GM11168 (cell line): ENCODE results near the gene ATXN7L3B.
"Not testable (repeated sequence)": the region's sequence is repeated elsewhere in the genome, so short reads cannot be mapped to it uniquely, and the experiment has no call there.

Experiments
- in situ Hi-C: fragments of 300-500 bp; cut with MboI; formaldehyde crosslinking; loops from one replicate; pipeline ENCODE4 v1.12.0; 2022; ENCODE audit warnings: low sequenced_read_pairs; ENCODE audit not compliant: unreplicated experiment

ATXN7L3B gene, protein sequence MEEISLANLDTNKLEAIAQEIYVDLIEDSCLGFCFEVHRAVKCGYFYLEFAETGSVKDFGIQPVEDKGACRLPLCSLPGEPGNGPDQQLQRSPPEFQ

DNA sequence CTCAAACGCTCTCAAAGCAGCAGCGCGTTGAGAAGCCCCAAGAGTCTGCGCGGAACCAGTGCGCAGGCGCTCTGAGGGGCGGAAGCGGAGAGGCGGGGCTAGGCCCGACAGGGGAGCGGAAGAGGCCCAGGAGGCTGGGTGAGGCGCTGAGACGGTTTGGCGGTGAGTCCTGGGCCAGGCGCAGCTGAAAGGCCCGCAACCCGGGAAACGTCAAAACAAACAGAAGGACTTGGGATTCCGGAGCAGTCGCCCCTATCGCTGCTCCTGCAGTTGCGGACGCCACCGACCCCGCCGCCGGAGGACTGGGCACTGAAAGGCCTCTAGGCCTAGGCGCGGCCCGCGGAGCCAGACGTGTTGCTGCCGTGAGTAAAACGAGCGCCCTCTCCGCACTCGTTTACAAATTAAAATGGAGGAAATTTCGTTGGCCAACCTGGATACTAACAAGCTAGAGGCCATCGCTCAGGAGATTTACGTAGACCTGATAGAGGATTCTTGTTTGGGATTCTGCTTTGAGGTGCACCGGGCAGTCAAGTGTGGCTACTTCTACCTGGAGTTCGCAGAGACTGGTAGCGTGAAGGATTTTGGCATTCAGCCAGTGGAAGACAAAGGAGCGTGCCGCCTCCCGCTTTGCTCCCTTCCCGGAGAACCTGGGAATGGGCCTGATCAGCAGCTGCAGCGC lies at the start of gene ATXN7L3B:
ATXN7L3B (plus strand) TSS at position 129 of the 679 bp plus-strand sequence; CDS start at position 407, 278 bp downstream.
- in situ Hi-C loops, result loop anchor here (10.0 kb wide), 1 partner anchor 53 kb away; no protein-coding TSS in a partner anchor

DNA sequence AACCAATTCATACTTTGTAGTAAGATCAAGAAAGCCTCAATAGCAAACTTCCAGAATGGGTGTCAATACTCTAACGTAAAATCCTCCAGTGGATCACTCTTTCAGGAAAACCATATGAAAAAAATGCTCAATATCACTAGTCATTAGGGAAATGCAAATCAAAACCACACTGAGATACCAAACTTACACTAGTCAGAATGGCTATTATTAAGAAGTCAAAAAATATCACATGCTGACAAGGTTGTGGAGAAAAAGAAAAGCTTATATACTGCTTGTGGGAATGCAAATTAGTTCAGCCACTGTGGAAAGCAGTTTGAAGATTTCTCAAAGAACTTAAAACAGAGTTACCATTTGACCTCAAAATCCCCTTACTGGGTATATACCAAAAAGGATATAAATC lies 49.5 kb upstream of the ATXN7L3B start:
- in situ Hi-C loops, result loop anchor here (10.0 kb wide), 1 partner anchor 47 kb away; the partner anchor contains the start of gene ATXN7L3B

DNA sequence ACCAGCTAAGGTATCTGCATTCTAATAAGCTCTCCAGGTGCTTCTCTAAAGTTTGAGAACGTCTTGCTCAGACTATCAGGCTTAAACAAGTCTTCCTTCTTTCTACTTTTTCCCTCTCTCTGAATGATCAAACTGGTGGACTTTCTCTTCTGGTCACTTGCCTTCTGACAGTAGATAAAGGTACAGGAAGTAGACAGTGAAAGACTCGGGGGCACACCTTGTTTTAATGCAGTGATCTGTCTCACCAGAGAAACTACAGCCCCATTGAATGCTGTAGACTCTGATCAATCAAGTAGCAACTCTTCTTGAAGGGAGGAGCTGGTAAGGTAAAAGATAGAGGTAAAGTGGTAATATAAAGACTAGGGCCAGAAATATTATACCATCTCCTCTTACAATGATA lies 48.1 kb upstream of the ATXN7L3B start:
- in situ Hi-C loops, result loop anchor here (10.0 kb wide), 1 partner anchor 45 kb away; the partner anchor contains the start of gene ATXN7L3B

DNA sequence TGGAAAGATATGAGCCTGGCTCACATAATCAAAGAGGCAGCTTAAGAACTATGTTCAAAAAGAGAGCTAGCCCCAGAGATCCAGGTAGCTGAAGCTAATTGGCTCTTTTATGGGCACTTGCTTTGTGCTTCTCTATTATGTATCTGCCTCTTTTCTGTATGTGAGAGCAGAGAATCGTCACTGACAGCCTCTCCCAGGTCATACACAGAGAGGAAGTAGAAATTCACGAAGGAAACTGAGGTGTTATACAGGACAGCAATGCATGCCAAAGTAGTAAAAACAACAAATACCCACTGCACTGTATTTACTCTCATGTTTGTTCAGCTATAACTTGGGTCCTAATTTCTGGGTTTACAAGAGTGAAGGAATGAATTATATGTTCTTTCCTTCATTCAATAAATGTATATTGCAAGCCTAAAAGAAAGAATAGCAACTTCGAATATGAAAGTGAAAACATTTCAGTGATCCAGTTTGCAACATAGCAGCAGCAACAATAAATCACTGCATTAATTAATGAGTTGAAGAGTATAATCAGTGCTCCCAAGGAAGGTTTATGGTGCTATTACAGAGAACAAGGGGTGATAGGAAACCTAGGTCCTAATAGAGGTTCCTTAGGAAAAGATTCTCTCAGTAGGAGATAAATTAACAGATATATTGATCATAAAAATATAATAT lies 47.1 kb upstream of the ATXN7L3B start:
- in situ Hi-C loops, result no loop called here

DNA sequence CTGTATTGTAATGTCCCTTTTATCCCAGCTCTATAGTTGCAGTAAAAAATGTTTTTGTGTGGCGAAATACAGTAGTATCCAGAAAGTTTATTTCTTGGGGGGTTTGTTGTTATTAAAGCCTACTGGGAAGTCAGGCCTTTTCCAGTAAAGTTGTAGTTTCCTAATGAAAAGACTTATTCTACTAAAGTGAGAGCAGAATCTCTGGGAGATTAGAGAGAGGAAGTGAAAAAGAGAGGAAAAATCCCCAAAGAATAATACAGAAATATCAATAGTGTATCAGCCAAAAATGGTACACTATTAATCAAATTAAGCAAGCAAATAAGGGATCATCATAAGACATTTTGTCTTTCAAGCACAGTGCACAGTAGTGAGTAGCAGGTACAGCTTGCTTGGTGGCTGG lies 46.3 kb upstream of the ATXN7L3B start:
- in situ Hi-C loops, result no loop called here

DNA sequence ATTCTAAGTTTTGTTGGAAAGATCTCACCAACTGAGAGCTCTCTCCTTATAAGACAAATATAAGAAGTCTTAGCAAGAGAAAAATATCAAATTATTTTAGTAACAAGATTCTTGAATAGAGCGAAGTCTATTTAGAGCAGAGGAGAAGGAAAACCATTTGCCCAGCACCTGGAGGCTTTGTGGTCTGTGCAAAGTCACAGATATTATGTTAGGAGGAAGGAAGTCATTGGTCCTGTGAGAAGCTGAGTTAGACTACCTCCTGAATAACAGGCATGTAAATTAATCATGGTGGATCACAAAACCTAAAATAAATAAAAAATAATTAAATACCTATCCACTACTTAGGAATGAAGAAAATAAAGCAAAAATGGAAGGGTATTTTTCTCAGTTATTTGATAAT lies 38.4 kb upstream of the ATXN7L3B start:
- in situ Hi-C loops, result no loop called here

DNA sequence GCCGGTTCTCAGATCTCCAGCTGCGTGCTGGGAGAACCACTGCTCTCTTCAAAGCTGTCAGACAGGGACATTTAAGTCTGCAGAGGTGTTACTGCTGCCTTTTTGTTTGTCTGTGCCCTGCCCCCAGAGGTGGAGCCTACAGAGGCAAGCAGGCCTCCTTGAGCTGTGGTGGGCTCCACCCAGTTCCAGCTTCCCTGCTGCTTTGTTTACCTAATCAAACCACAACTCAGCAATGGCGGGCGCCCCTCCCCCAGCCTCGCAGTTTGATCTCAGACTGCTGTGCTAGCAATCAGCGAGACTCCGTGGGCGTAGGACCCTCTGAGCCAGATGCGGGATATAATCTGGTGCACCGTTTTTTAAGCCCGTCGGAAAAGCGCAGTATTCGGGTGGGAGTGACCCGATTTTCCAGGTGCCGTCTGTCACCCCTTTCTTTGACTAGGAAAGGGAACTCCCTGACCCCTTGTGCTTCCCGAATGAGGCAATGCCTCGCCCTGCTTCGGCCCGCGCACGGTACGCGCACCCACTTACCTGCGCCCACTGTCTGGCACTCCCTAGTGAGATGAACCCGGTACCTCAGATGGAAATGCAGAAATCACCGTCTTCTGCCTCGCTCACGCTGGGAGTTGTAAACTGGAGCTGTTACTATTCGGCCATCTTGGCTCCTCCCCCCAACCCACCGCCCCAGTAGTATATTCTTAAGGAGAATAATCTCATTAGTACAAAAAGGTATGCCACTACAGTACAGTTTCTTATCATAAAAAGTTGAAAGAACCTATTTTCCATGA lies 28.6 kb upstream of the ATXN7L3B start:
- in situ Hi-C loops, result not testable (repeated sequence)

DNA sequence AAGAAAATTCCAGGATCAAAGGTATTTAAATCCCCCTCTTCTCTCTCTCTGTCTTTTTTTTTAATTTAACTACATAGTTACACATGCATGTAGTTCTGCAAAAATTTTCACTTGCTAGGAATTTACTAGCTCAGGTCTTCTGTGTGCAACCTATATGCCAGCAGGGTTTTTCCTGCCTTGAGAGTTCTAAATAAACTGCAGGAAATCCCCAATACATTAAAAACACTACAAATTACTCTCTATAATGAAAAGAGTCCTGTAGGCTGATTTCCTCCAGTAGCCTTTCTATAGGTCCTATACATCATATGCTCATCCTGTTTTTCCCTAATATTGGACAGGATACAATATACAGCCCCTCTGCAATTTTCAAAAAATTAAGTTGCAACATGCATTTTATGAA lies 27.7 kb upstream of the ATXN7L3B start:
- in situ Hi-C loops, result no loop called here

DNA sequence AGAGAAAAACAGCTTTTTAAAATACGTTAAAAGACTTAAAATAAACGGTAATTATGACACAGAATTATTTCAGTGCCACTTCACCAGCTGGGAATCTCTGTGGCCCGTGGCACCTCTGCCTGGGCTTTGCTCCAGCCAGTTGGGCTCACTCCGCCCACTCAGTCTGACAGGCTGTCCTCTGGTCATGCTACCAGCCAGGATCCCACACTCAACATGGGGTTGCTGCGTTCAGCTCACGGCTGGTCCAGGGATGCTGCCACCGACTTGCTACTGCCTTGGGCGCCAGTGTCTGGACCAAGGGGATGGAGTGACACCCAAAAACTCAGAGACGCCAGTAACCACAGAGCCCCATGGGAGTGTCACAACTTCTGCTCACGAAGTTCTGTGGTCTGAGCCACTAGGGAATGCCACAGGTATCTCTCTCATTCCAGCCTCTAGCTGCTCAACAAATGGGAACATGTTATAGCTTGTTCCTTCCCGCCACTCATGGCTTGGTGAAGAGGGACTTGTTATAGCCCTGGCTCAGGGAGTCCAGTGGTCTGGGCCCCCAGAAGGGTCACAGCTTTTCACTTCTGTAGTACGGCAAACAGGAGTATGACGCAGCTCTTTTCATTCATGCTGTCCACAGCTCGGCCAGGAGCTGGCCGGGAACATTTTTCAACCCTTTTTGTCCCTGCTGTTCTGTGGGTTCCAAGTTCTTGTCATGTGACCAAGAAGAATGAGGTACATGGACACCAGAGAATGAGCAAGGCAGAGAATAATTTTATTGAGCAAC lies 23.4 kb upstream of the ATXN7L3B start:
- in situ Hi-C loops, result no loop called here

DNA sequence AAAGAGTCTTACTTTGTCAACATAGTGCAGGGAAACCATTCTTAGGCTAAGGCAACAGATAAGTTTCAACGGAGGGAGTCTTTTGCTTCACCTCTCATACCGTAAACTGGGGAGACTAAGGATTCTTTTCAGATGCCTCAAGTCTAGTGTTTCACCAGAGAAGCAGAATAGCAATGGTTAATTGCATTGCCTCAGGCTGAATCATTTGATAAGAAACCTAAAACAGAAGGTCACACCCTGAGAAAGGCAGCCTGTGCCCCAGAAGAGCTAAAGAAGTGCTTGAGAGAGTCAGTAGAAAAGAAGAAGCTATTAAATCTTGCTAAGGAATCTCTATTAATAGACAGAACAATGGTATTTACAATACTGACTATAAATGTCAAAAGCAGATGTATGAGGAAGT lies 21.8 kb upstream of the ATXN7L3B start:
- in situ Hi-C loops, result no loop called here

DNA sequence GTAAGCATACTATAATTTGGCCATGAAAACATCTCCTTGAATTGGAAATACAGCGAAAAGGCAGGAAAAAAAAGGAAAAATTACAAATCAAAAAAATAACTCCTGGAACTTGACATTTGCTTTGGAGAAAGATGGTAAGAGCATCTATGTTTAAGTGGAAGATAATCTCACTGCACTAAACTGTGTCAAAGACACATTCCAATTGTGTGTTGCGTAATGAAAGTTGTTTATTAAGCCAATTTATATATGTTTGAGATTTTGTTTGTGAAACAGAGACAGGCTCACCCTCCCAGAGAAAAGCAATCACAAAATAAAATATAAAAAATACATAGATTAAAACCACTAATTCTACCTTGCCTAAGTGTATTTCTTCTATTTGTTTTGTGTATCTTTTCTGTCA lies 11.1 kb upstream of the ATXN7L3B start:
- in situ Hi-C loops, result no loop called here

DNA sequence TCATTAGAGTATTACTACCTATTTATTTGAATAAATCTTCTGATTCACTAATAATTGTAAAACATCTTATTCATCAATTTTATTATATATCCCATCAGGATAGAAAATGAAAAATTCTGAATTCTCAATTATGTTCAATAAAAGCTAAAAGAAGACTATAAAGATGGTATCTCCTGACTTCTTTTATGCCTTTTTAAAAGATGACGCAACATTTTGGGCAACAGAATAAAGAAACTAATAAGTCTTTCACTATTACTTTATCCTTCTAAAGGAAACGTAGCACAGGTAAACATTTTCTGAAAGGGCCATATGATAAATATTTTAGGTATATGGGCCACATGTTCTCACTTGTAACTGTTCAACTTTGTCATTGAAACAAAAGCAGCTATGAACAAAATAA lies 10.1 kb upstream of the ATXN7L3B start:
- in situ Hi-C loops, result no loop called here

DNA sequence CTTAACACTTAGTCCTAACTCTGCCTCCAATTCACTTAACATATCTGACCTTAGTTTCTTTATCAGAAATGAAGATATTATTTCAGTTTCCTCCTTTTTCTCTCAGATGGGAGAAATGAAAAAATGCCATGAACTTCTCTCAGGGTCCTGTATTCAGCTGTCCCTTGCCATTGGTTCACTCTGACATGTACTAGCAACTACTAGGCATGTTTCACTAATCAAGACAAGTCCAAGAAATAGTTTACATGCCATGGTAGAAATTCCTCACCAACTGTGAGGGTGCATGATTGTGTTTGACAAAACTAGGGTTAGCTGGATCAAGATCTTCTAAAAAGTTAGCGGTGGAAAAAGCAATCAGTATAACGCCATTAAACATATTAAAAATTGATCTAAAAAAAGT lies 7.0 kb upstream of the ATXN7L3B start:
- in situ Hi-C loops, result loop anchor here (10.0 kb wide), 1 partner anchor 46 kb away; no protein-coding TSS in a partner anchor

DNA sequence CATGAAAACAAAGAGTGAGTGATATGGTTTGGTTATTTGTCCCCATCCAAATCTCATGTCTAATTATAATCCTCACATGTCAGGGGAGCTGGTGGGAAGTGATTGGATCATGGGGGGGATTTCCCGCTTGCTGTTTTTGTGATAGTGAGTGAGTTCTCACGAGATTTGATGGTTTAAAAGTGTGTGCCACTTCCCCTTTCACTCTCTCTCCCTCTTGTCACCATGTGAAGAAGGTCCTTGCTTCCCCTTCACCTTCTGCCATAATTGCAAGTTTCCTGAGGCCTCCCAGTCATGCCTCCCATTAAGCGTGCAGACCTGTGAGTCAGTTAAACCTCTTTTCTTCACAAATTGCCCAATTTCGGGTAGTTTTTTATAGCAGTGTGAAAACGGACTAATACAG lies 2.1 kb upstream of the ATXN7L3B start:
- in situ Hi-C loops, result loop anchor here (10.0 kb wide), 1 partner anchor 51 kb away; no protein-coding TSS in a partner anchor

DNA sequence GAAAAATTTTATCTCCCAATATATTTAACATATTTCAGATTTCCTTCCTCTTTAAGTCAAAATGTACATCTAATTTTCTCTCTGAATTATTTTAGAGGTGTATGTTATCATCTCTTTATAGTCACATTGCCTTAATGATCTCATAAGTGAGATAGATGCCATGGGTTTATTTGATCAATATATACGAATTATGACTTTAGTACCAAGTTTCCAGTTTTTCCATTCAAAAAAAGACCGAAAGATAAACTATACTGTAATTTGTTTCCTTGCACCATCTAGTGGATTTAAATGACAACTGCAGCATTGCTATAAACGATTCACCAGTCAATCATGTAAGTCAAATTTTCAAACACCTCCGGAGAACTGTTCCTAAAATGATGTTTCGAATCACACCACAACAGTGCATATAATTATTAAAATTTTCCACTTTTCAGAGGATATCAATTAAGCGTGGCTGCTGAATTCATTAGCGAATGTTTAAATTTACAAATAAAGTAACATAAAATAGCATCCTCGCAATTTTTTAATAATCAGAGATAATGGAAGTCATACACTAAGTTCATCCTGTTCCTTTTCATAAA lies 419 bp upstream of the ATXN7L3B start:
- in situ Hi-C loops, result loop anchor here (10.0 kb wide), 1 partner anchor 52 kb away; no protein-coding TSS in a partner anchor

DNA sequence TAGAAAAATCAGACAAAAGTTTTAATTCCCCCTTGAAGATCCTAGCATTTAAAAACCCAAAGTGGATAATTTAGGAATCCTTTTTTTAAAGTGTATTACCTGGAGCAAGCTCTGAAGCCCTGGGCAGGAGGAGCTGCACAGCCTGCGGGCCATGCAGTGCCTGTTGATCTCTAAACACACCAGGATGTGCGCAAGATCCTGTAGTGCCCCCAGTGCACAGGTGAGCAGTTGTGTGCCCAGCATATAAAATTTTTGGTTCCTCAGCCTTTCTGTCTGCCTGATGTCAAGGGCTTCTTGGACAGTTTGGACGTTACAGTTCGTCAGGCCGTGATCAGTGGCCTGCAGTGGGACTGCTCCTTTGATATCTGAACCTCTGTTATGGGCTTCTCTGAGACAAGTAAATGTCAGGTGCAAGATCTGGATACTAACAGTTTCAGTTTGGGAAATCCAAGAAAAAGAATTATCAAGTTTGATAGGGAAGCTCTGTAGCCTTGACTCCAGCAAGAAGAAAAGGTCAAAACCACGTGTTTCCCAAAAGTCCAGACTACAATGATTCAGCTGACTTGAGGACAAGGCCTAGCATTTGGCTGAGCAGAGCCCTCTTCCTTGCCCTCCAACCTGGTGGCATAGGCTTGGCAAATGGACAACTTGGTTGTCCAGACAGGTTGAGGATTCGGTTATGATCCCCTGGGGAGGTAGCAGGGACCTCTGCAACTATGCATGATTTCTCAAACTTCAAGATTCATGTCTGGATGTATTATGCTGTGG lies 1.0 kb downstream of the ATXN7L3B start:
- in situ Hi-C loops, result loop anchor here (10.0 kb wide), 1 partner anchor 54 kb away; no protein-coding TSS in a partner anchor

DNA sequence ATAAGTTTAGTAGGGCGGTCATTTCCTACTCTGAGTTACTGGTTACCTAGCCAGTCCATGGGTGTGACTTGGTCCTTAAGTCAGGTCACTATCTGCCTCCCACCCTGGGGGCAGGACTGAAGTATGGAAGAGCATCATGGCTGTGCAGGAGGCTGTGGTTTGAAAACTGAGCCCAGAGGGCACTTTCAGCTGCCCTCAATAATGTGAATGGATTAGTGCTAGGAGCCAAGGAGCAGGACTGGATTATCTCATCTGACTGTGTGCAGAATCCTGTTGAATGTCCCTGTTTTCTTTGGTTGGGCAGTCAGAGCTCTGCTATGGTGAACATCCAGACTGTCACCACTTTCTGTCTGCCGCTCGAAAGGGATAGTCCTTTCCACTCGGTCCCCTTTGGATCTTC lies 1.6 kb downstream of the ATXN7L3B start:
- in situ Hi-C loops, result loop anchor here (10.0 kb wide), 1 partner anchor 54 kb away; no protein-coding TSS in a partner anchor

DNA sequence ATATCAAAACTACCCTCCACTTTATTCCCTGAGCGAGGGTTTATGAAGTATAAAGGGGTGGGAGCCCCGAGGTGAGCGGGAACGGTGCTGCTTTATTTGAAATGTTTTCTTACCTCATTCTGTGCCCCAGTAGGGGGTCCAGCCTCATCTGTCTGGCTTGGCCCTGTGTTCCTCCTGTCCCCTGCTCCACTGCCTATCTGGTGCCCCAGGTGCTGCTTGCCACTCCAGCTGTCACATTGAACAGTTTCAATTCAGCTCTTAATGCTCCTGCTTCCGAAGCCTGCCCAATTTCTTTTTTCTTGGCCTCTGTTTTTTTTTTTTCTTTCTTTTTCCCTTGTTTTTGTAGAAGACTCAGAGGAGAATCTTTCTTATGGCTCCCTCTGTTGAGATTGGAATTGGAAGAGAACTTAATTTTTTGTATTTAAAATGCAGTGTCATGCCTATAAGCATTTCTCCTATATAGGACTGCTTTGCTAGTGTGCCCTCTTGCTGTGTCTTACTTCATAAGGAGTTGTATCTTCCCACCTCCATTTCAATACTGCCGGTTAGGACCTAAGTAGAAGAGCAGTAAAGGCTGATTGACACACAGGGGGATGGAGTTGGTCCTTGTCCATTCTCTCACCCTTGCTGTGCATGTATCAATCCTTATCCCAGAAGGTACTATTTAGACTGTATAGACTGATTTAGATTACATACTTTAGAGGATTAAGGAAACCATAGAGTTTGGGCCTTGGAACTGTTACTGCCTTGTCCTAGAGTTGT lies 2.3 kb downstream of the ATXN7L3B start:
- in situ Hi-C loops, result loop anchor here (10.0 kb wide), 1 partner anchor 55 kb away; no protein-coding TSS in a partner anchor
